ENCODE measurements around the gene SEMA6A.

DNA sequence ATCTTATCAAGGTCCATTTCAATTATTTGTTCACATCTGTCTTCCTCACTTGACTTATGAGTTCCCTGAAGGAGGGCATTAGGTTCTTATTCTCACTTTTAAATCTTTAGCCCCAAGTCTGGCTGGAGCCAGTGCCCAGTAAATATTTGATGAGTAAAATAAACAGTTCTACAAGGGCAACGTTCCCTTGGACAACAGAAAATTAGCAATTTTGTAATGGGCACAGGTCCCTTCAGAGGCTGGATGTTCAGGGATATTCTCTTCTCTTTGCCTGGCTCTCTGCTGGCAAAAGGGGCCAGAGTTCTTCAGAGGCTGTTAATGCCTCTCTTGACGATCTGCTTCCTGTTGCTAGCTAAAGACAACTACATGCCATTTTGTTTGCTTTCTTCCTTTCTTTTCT is 149.7 kb downstream of the SEMA6A start:
- TF ChIP-seq MYC (IDR thresholded peaks at IDR 0.05; ENCODE audit: borderline replicate concordance, low read length) (no peak), MAFK (IDR thresholded peaks at IDR 0.05; ENCODE audit: partially characterized antibody) (no peak), POLR2A (IDR thresholded peaks at IDR 0.05; ENCODE audit: low read length) (no peak), NFE2L2 (conservative IDR thresholded peaks at IDR 0.05; ENCODE audit: low read length) (no peak), REST (IDR thresholded peaks at IDR 0.05) (no peak), FOSL2 (IDR thresholded peaks at IDR 0.05) (no peak), FOSL2 (CRISPR knock-in tag; IDR thresholded peaks at IDR 0.05) (no peak)
- TF ChIP-seq, protein P1, sequence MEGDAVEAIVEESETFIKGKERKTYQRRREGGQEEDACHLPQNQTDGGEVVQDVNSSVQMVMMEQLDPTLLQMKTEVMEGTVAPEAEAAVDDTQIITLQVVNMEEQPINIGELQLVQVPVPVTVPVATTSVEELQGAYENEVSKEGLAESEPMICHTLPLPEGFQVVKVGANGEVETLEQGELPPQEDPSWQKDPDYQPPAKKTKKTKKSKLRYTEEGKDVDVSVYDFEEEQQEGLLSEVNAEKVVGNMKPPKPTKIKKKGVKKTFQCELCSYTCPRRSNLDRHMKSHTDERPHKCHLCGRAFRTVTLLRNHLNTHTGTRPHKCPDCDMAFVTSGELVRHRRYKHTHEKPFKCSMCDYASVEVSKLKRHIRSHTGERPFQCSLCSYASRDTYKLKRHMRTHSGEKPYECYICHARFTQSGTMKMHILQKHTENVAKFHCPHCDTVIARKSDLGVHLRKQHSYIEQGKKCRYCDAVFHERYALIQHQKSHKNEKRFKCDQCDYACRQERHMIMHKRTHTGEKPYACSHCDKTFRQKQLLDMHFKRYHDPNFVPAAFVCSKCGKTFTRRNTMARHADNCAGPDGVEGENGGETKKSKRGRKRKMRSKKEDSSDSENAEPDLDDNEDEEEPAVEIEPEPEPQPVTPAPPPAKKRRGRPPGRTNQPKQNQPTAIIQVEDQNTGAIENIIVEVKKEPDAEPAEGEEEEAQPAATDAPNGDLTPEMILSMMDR (IDR thresholded peaks at IDR 0.05) = no peak

All from A549 (cell line).